NCI-H1930 (cell line): ENCODE measurements around the gene FAM98B.

Experiments
- DNase-seq, 2 experiments: peaks; one replicate each; lab custom pipeline; 2025; lab: John Stamatoyannopoulos, UW

The FAM98B gene

DNA sequence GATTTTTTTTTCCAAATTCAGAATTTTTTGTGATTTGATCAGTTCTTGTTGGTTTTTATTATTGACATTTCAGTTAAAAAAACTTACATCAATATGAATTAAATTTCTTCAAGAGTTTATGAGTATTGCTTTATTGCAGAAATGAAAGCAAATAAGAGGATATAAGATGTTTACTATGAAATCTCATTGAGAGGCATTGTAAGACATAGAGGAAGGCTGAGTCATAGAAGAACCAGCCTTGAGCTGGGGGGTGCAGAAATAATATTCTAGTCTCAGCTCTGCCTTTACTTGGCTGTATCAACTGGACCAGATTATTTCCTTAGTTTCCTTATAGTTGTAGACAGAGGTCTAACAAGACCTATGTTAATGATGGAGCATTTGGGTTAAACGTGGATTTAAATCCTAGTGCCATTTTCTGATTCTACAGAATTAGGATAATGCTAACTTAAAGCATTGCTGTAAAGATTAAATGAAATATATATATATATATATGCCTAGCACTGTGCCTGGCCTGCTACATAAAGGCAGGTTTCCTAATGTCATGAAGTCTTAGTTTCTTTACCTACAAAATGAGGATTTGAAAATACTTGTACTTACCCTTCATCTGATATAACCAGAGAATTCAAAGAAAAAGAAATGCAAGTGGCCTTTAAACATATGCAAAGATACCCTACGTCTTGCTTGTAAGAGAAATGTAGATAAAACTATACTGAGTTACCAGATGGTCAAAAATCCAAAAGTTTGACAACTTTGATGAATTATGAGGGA is 7.3 kb downstream of the FAM98B start:
- DNase-seq, result no peak

DNA sequence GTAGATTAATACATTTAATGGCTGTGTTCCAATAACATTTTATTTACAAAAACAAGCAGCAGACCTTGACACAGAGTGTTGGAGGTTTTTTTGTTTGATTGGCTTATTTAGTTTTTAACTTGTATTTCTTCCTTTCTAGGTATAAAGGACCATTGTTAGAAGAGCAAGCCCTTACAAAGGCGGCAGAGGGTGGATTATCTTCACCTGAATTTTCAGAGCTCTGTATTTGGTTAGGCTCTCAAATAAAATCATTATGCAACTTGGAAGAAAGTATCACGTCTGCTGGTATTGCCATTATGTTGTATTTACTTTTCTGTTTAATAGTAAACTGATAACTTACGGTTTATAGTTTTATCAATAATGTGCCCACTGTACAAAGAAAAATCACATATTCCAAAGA is 10.0 kb downstream of the FAM98B start:
- DNase-seq, result peak; percentile 31 to 73

- DNase-seq, result peak in 1 of 2 experiments; percentile 15
These were observed 10.7 kb downstream of the FAM98B start for GRCh38 chr15:38464675-38465074.

- DNase-seq, result no peak
These were observed 16.9 kb downstream of the FAM98B start for GRCh38 chr15:38470816-38471215.

- DNase-seq, result no peak
These were observed 18.0 kb downstream of the FAM98B start for GRCh38 chr15:38471974-38472373.

- DNase-seq, result peak; percentile 6 to 7
These were observed 20.3 kb downstream of the FAM98B start for GRCh38 chr15:38474155-38474757.

- no peak for DNase-seq
These were observed 21.4 kb downstream of the FAM98B start for GRCh38 chr15:38475361-38475760.

- no peak for DNase-seq
These were observed 22.2 kb downstream of the FAM98B start for GRCh38 chr15:38476120-38476519.

GRCh38 chr15:38477637-38478036 is 23.7 kb downstream of the FAM98B start:
- no peak for DNase-seq

- DNase-seq, result no peak
These were observed 25.3 kb downstream of the FAM98B start for GRCh38 chr15:38479266-38479665.

- DNase-seq, result no peak
These were observed 25.8 kb downstream of the FAM98B start for GRCh38 chr15:38479756-38480155.

GRCh38 chr15:38481113-38481512 is 27.2 kb downstream of the FAM98B start:
- DNase-seq, result no peak

DNA sequence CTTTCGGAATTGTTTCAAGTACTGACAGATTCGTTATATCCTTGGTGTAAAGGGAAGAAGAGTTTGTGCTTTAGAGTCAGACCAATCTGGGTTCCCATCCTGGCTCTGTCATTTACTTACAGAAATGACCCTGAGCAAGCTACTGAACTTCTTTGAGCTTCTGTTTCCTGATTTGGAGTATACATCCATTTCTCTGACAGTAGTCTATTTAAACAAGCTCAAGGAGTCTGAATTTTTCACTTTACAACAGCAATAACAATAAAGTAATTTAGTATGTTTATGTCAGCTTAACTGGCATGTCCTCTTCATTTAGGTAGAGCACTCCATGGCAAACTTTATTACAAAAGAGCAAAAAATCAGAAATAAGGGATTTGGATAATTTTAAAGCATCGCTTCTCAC is 27.8 kb downstream of the FAM98B start:
- no peak for DNase-seq

DNA sequence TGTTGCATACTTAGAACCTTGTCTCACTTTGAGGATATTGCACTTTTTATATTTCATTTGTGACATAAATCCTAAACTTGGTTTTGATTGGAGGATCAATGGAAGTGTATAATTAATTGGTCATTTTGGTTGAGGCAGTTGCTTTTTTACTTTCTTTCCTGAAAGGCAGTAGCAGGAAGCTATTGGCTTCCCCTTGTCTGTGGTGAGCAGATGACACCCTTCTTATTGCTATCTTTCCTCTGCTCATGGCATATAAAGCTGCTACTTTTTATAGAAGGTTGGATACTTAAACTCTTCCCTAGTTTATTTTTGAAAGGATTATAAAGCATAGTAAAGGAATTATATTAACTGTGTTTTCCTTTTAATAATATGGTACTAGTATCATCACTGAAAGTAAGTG is 28.6 kb downstream of the FAM98B start:
- no peak for DNase-seq

GRCh38 chr15:38486936-38487335 is 33.0 kb downstream of the FAM98B start:
- DNase-seq, result no peak

DNA sequence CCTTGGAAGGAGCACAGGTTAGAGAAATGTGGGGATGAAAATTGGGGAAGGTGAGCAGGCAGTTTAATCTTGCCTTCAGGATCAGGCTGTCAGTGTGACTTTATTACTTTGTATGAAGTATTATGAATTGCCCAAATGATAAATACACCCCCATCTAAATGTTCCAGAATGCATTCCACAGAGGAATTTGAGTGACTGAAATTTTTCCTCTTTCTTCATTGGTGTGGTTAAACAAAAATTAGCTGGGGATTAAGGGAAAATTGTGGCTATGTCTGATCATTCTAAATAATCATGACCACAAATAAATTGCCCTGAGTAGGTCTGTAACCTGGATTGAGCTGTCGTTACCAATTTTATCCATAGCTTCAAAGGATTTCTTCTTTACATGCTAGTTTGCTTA is 33.5 kb downstream of the FAM98B start:
- DNase-seq, result no peak

DNA sequence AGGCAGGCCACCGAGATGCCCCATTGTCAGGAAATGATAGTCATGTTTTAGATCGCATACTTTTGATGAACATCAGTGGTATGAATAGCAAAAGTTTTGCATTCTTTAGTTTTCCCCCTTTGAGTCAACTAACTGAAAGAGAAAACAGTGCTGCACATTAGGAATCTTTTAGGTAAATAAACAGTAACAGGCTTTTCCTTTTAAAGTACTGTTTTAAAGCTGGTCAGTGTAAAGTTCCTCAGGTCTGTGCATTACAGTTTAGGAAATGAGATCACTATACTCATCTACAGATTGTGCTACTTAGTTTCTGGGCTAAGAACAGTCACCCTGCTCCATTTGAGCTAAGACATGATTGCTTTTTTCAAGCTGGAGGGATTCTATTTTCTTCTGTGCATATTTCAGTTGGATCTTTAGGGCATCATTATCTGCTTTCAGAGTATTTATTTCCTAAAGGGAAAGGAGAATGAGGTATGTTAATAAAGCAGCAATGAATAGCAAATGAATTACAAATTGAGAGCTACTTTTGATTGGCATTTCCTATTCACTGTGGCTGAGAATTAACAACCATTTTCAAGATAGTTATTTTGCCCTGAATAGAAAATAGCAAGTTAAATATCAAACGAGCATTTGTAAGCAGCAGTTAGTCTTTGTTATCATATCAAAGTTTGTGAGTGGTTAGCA is 36.5 kb downstream of the FAM98B start:
- no peak for DNase-seq

DNA sequence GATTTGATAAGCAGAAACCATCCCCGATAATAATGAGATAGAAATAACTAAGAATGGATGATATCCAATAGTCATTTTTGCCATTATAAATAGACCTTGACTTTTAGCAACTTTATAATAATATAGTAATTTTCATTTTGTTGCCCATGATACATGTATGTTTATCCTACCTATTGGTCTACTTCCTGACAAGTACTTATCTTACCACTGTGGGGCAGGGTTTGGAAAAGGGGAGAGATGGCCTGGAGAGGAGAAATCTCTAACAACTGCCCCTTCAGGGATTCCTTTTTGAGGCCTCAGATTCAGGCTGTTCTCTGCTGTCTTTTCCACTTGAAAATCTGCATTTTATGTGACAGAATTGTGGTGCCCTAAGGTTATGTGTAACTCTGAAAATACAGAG is 42.2 kb downstream of the FAM98B start:
- no peak for DNase-seq

DNA sequence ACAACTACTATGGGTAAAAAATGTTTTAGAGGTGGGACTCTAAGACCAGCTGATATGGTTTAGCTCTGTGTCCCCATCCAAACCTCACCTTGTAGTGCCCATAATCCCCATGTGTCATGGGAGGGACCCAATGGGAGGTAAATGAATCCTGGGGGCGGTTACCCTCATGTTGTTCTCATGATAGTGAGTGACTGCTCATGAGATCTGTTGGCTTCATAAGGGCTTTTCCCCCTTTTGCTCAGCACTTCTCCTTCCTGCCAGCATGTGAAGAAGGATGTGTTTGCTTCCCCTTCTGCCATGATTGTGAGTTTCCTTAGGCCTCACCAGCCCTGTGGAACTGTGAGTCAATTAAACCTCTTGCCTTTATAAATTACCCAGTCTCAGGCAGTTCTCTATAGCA is 45.7 kb downstream of the FAM98B start:
- DNase-seq, result no peak

- DNase-seq, result no peak
These were observed 49.6 kb downstream of the FAM98B start for GRCh38 chr15:38503496-38503895.

- no peak for DNase-seq
These were observed 50.9 kb downstream of the FAM98B start for GRCh38 chr15:38504680-38505467.

GRCh38 chr15:38506997-38507396 is 53.1 kb downstream of the FAM98B start:
- DNase-seq, result no peak
